CD14-positive monocyte (primary cell): ENCODE measurements around the gene EVL. TPM values are rescaled to one million over a fixed set of nuclear protein-coding genes. Genes with fewer than 3 reads are reported as not detected.

Source experiments
- DNase-seq, 3 donors: peaks; one replicate each; pipeline ENCODE4 v3.0.0-alpha.2; 2011 to 2022
- H2AFZ ChIP-seq: 2 replicates; pipeline ENCODE4 v1.6.0; 2012; ENCODE audit warnings: mild to moderate bottlenecking, low read depth, low read length, inconsistent platforms; ENCODE audit not compliant: insufficient read depth, poor library complexity, severe bottlenecking
- H3K27ac ChIP-seq, 2 donors: 1 replicate in 1 of 2; 2 replicates in 1 of 2; pipeline ENCODE4 v1.5.1; 2012 to 2013; ENCODE audit warnings: low read length in 2 of 2, control low read depth in 1 of 2, inconsistent platforms in 1 of 2, low read depth in 1 of 2, mild to moderate bottlenecking in 1 of 2
- H3K27me3 ChIP-seq, 2 donors: one replicate each; pipeline versions ENCODE4 v1.6.0 to v1.6.1; 2011 to 2013; ENCODE audit warnings: low read length in 2 of 2; ENCODE audit not compliant: control insufficient read depth in 2 of 2, insufficient read depth in 2 of 2
- H3K36me3 ChIP-seq, 2 donors: replicated peaks in 1 of 2; 1 replicate in 1 of 2; 2 replicates in 1 of 2; pipeline versions ENCODE4 v1.5.1 to v1.6.1; 2012 to 2013; ENCODE audit warnings: low read length in 2 of 2, control low read depth in 1 of 2, inconsistent platforms in 1 of 2, mild to moderate bottlenecking in 1 of 2; ENCODE audit not compliant: insufficient read depth in 2 of 2, control insufficient read depth in 1 of 2
- H3K4me1 ChIP-seq, 2 donors: 1 replicate in 1 of 2; 2 replicates in 1 of 2; pipeline versions ENCODE4 v1.5.1 to v1.6.1; 2012 to 2013; ENCODE audit warnings: low read length in 2 of 2, control low read depth in 1 of 2, inconsistent platforms in 1 of 2, mild to moderate bottlenecking in 1 of 2, moderate library complexity in 1 of 2; ENCODE audit not compliant: insufficient read depth in 2 of 2, control insufficient read depth in 1 of 2
- H3K4me2 ChIP-seq: replicated peaks from 2 replicates; pipeline ENCODE3; 2012; ENCODE audit warnings: low read length, moderate library complexity, mild to moderate bottlenecking; ENCODE audit not compliant: poor library complexity, severe bottlenecking; ENCODE audit errors: extremely low read depth
- H3K4me3 ChIP-seq, 3 experiments: fragments of 200-600 bp in 1 of 3; sonication (generic) in 1 of 3; replicated peaks in 1 of 3; 1 replicate in 2 of 3; 2 replicates in 1 of 3; pipeline ENCODE4 v1.5.1; 2011 to 2013; ENCODE audit warnings: low read length in 3 of 3, mild to moderate bottlenecking in 3 of 3, control low read depth in 2 of 3, low read depth in 2 of 3, inconsistent platforms in 1 of 3, moderate library complexity in 1 of 3
- H3K79me2 ChIP-seq: 2 replicates; pipeline ENCODE4 v1.6.0; 2012; ENCODE audit warnings: mild to moderate bottlenecking, control low read depth, inconsistent platforms, low read length, moderate library complexity; ENCODE audit not compliant: insufficient read depth
- H3K9ac ChIP-seq: 2 replicates; pipeline ENCODE4 v1.6.0; 2017; ENCODE audit warnings: low read length, mild to moderate bottlenecking; ENCODE audit not compliant: insufficient read depth, poor library complexity, severe bottlenecking
- H3K9me3 ChIP-seq, 2 donors: replicated peaks in 1 of 2; 1 replicate in 1 of 2; 2 replicates in 1 of 2; pipeline versions ENCODE4 v1.5.1 to v1.6.1; 2012 to 2013; ENCODE audit warnings: low read length in 2 of 2, control low read depth in 1 of 2; ENCODE audit not compliant: control insufficient read depth in 1 of 2, insufficient read depth in 1 of 2
- H4K20me1 ChIP-seq: 2 replicates; pipeline ENCODE4 v1.6.0; 2012; ENCODE audit warnings: mild to moderate bottlenecking, low read length, control low read depth, moderate library complexity; ENCODE audit not compliant: insufficient read depth
- H3K27ac Mint-ChIP-seq, 7 donors: one replicate each; pipeline ENCODE4 v1.8.0; 2020; ENCODE audit warnings: mild to moderate bottlenecking in 7 of 7, mixed read lengths in 7 of 7, moderate library complexity in 6 of 7, inconsistent platforms in 2 of 7
- H3K27me3 Mint-ChIP-seq, 3 donors: one replicate each; pipeline ENCODE4 v1.8.0; 2021 to 2022; ENCODE audit warnings: low read depth in 3 of 3, mild to moderate bottlenecking in 3 of 3, mixed read lengths in 3 of 3, moderate library complexity in 3 of 3, inconsistent platforms in 1 of 3
- H3K36me3 Mint-ChIP-seq, 2 donors: one replicate each; pipeline ENCODE4 v1.8.0; 2020; ENCODE audit warnings: mixed read lengths in 2 of 2, inconsistent platforms in 1 of 2, mild to moderate bottlenecking in 1 of 2
- H3K4me1 Mint-ChIP-seq: one replicate; pipeline ENCODE4 v1.8.0; 2020; ENCODE audit warnings: mild to moderate bottlenecking, mixed read lengths
- H3K4me3 Mint-ChIP-seq, 2 donors: one replicate each; pipeline ENCODE4 v1.8.0; 2020; ENCODE audit warnings: mild to moderate bottlenecking in 2 of 2, mixed read lengths in 2 of 2, moderate library complexity in 1 of 2
- H3K9me3 Mint-ChIP-seq, 7 donors: one replicate each; pipeline ENCODE4 v1.8.0; 2020 to 2022; ENCODE audit warnings: mixed read lengths in 7 of 7, mild to moderate bottlenecking in 6 of 7, moderate library complexity in 6 of 7, inconsistent platforms in 2 of 7
- WGBS: methylation state at CpG from one replicate; pipeline ENCODE4 v1.1.5; 2013; ENCODE audit warnings: missing lambda C conversion rate; ENCODE audit not compliant: insufficient coverage; 5-methylcytosine and 5-hydroxymethylcytosine counted together
- intact Hi-C, 2 donors: fragments of 100-400 bp; cut with micrococcal nuclease; formaldehyde crosslinking; loops; one replicate each; pipeline versions ENCODE4 v1.15.0 to v1.15.1; 2023
- polyA plus RNA-seq, 3 donors: library from polyadenylated mRNA; depleted of rRNA in 1 of 3; unstranded in 2 of 3; stranded (reverse) in 1 of 3; fragments of 300-500 nt in 2 of 3; fragments of >200 nt in 1 of 3; fragmentation: Illumina TruSeq in 2 of 3; gene quantifications; 1 replicate in 2 of 3; 2 replicates in 1 of 3; pipeline ENCODE4 v1.2.3, GENCODE V29; 2012 to 2021
- TF ChIP-seq, protein P1 (sequence below): fragments of 200-600 bp; IDR thresholded peaks from one replicate; pipeline ENCODE4 v1.8.0; 2022; ENCODE audit warnings: antibody characterized with exemption, mild to moderate bottlenecking

The EVL gene
- polyA plus RNA-seq, 3 donors, result 3.2 to 131 (median 6.7) TPM

DNA sequence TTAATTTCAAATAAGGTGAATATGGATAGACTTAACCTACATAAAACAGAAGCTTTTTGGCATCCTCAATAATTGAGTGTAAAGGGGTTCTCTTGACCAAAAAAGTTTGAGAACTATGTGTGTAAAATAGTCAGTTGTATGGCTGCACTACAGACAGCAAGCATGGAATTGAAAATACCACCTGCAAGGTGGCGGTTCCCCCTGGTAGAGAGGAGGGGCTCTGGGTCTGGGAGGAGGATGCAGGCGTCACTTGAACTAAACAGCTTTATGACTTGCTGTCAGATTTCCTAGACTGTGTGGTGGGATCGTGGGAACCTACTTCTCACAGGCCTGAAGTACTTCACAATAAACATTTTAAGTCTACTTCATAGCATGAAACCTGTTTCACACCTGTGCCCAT is 6.3 kb downstream of the EVL start:
- peaks cover 0 to 2% (median 0%) of the 10 kb centered on the region in 7 donors for H3K9me3 Mint-ChIP-seq
- intact Hi-C loops, result loop anchor here in 1 of 2 donors (5.0 kb wide), 1 partner anchor 36 kb away; no protein-coding TSS in a partner anchor
- peaks cover 70% of the 10 kb centered on the region for H3K79me2 ChIP-seq
- H3K4me3 ChIP-seq, result no peak overlapping the region
- no peak overlapping the region for H3K27ac ChIP-seq
- H3K36me3 Mint-ChIP-seq, result peaks cover 25 to 28% of the 10 kb centered on the region in 2 donors
- WGBS, result no CpG with 5 or more reads among the region's 3 CpGs
- H3K4me1 Mint-ChIP-seq, result peaks cover 78% of the 10 kb centered on the region
- H3K27me3 Mint-ChIP-seq, result peaks cover 0 to 2% (median 0%) of the 10 kb centered on the region in 3 donors
- peak overlapping the region in 6 of 7 donors; percentile 50 to 94 (median 70) for H3K27ac Mint-ChIP-seq
- no peaks in the 10 kb centered on the region for H3K9me3 ChIP-seq
- no peak overlapping the region for H3K9ac ChIP-seq
- no peaks in the 10 kb centered on the region for H3K27me3 ChIP-seq
- H3K36me3 ChIP-seq, result no peaks in the 10 kb centered on the region
- no peak overlapping the region for H3K4me3 Mint-ChIP-seq
- TF ChIP-seq, protein P1, sequence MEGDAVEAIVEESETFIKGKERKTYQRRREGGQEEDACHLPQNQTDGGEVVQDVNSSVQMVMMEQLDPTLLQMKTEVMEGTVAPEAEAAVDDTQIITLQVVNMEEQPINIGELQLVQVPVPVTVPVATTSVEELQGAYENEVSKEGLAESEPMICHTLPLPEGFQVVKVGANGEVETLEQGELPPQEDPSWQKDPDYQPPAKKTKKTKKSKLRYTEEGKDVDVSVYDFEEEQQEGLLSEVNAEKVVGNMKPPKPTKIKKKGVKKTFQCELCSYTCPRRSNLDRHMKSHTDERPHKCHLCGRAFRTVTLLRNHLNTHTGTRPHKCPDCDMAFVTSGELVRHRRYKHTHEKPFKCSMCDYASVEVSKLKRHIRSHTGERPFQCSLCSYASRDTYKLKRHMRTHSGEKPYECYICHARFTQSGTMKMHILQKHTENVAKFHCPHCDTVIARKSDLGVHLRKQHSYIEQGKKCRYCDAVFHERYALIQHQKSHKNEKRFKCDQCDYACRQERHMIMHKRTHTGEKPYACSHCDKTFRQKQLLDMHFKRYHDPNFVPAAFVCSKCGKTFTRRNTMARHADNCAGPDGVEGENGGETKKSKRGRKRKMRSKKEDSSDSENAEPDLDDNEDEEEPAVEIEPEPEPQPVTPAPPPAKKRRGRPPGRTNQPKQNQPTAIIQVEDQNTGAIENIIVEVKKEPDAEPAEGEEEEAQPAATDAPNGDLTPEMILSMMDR, result no peak
- no peak for DNase-seq
- H3K4me1 ChIP-seq, result peaks cover 75 to 80% of the 10 kb centered on the region in 2 donors
- H2AFZ ChIP-seq, result no peak overlapping the region
- no peak overlapping the region for H3K4me2 ChIP-seq
- H4K20me1 ChIP-seq, result peaks cover 4% of the 10 kb centered on the region

DNA sequence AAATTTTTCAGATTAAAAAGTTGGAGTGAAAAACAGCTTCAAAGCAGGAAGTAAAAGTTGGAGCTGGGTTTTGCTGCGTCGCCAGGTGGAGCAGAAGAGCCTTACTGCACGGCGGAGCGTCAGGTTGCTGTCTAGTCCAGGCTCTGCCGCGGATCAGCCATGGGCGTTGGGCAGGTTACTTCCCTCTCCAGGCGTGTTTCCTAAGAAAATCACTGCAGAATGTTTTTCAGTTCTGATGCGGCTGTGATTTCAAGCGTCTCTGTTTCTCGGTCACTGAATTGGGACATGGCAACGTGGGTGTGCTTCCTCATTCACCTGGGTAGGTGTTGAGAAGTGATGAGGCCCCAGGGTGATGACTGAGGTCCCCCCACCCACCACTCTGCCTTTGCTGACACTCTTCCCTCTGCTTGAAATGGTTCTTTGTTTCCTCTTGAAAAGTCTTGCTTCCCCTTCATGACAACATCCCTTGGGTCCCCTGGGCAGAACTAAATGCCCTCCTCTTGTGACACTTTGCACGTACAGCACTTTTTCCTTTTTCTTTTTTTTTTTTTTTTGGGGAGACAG is 7.6 kb downstream of the EVL start:
- Histone ChIP-seq H2AFZ (peak overlapping the region; percentile 32), H3K27me3 (no peaks in the 10 kb centered on the region), H3K4me3 (peak overlapping the region; percentile 22 to 56 (median 27)), H3K9ac (peak overlapping the region; percentile 61), H4K20me1 (peaks cover 5% of the 10 kb centered on the region), H3K79me2 (peaks cover 65% of the 10 kb centered on the region), H3K4me2 (peak overlapping the region; percentile 70), H3K27ac (peak overlapping the region; percentile 86 to 93), H3K4me1 (peaks cover 71 to 77% of the 10 kb centered on the region in 2 donors), H3K9me3 (no peaks in the 10 kb centered on the region), H3K36me3 (no peaks in the 10 kb centered on the region)
- 0% methylated on average over 11 of the region's 14 CpGs for WGBS
- DNase-seq, result peak; percentile 83 to 89 (median 89)
- H3K36me3 Mint-ChIP-seq, result peaks cover 24 to 25% of the 10 kb centered on the region in 2 donors
- H3K27me3 Mint-ChIP-seq, result peaks cover 0 to 2% (median 0%) of the 10 kb centered on the region in 3 donors
- H3K4me3 Mint-ChIP-seq, result peak overlapping the region; percentile 77 to 85
- intact Hi-C loops, result loop anchor here (2.0 to 5.0 kb wide), 2 partner anchors 34 to 120 kb away; no protein-coding TSS in a partner anchor
- TF ChIP-seq, protein P1, result peak; percentile 42
- peak overlapping the region; percentile 90 to 97 (median 94) for H3K27ac Mint-ChIP-seq
- peaks cover 74% of the 10 kb centered on the region for H3K4me1 Mint-ChIP-seq
- H3K9me3 Mint-ChIP-seq, result peaks cover 0 to 2% (median 0%) of the 10 kb centered on the region in 7 donors
